OCI-LY1 (cell line): Measurements from ENCODE around the gene CACNA2D1.

Experiments
- H2AFZ ChIP-seq: fragments of 200-600 bp; sonication (generic), shearing (Covaris generic); 2 replicates; pipeline ENCODE4 v1.6.0; 2014; ENCODE audit warnings: antibody characterized with exemption, mild to moderate bottlenecking, low read length
- H3F3A ChIP-seq: fragments of 200-600 bp; sonication (generic), shearing (Covaris generic); 2 replicates; pipeline ENCODE4 v1.6.0; 2014; ENCODE audit warnings: mild to moderate bottlenecking, antibody characterized with exemption, low read length, moderate library complexity; ENCODE audit not compliant: insufficient read depth
- H3K27ac ChIP-seq: fragments of 200-600 bp; sonication (generic); 2 replicates; pipeline ENCODE4 v1.5.1; 2014; ENCODE audit warnings: low read length, mixed run types, mild to moderate bottlenecking, low read depth; ENCODE audit not compliant: poor library complexity, severe bottlenecking
- H3K27me3 ChIP-seq: fragments of 200-600 bp; sonication (generic); 2 replicates; pipeline ENCODE4 v1.6.0; 2014; ENCODE audit warnings: antibody characterized with exemption, mild to moderate bottlenecking, low read length, moderate library complexity; ENCODE audit not compliant: insufficient read depth
- H3K36me3 ChIP-seq: fragments of 200-600 bp; sonication (generic); 2 replicates; pipeline ENCODE4 v1.6.1; 2014; ENCODE audit warnings: mild to moderate bottlenecking, antibody characterized with exemption, low read length, moderate library complexity, mixed read lengths; ENCODE audit not compliant: insufficient read depth
- H3K4me1 ChIP-seq: fragments of 200-600 bp; sonication (generic); 2 replicates; pipeline ENCODE4 v1.5.1; 2014; ENCODE audit warnings: mild to moderate bottlenecking, low read length, moderate library complexity; ENCODE audit not compliant: insufficient read depth, severe bottlenecking
- H3K4me2 ChIP-seq: fragments of 200-600 bp; sonication (generic), shearing (Covaris generic); 2 replicates; pipeline ENCODE4 v1.6.1; 2014; ENCODE audit warnings: low read length
- H3K4me3 ChIP-seq: fragments of 200-600 bp; sonication (generic); 2 replicates; pipeline ENCODE4 v1.5.1; 2014; ENCODE audit warnings: low read length, low read depth, mild to moderate bottlenecking, mixed read lengths; ENCODE audit not compliant: poor library complexity, severe bottlenecking
- H3K79me2 ChIP-seq: fragments of 200-600 bp; shearing (Covaris generic); 2 replicates; pipeline ENCODE4 v1.6.1; 2016; ENCODE audit warnings: mixed run types, low read length, mixed read lengths; ENCODE audit not compliant: insufficient read depth
- H3K9ac ChIP-seq: fragments of 200-600 bp; sonication (generic), shearing (Covaris generic); 2 replicates; pipeline ENCODE4 v1.6.1; 2014; ENCODE audit warnings: mild to moderate bottlenecking, low read length, mixed read lengths
- H3K9me2 ChIP-seq: fragments of 200-600 bp; sonication (generic), shearing (Covaris generic); 2 replicates; pipeline ENCODE4 v1.6.1; 2014; ENCODE audit warnings: low read depth, mild to moderate bottlenecking, low read length, mixed read lengths
- H3K9me3 ChIP-seq: fragments of 200-600 bp; shearing (Covaris generic); 2 replicates; pipeline ENCODE4 v1.6.1; 2014; ENCODE audit warnings: low read length, mixed read lengths
- H4K20me1 ChIP-seq: fragments of 200-600 bp; sonication (generic), shearing (Covaris generic); 2 replicates; pipeline ENCODE4 v1.6.0; 2016; ENCODE audit warnings: mild to moderate bottlenecking, low read length; ENCODE audit not compliant: insufficient read depth
- EZH2 ChIP-seq: fragments of 200-600 bp; sonication (generic), shearing (Covaris generic); IDR thresholded peaks from 2 replicates; pipeline ENCODE4 v1.8.0; 2017; ENCODE audit warnings: borderline replicate concordance, mixed run types, mild to moderate bottlenecking, antibody characterized with exemption, low read length, moderate library complexity, mixed read lengths
- TF ChIP-seq, protein P1 (sequence below): fragments of 200-600 bp; sonication (generic), shearing (Covaris generic); IDR thresholded peaks from 2 replicates; pipeline ENCODE4 v1.5.1; 2017; ENCODE audit warnings: mild to moderate bottlenecking, antibody characterized with exemption, low read length, moderate library complexity, mixed read lengths

Gene CACNA2D1

DNA sequence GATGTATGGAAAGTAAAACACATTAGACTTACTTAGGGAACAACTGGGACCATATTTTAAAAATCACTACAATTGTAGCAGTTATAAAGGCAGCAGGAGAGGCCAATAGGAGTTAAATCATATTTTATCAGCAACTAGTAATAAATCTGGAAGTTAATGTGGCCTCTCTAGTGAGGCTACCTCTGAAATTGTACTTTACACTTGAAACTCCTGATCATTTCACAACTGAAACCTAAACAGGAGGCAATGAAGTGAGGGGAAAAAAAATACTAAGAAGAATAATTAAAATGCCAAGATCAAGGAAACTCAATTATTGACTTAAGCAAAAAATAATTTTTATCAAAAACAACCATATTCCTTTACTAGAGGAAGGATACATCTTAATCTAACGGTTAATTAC, 408.1 kb downstream of the CACNA2D1 start:
- Histone ChIP-seq H3K36me3 (no peaks in the 10 kb centered on the region), H3K79me2 (no peaks in the 10 kb centered on the region), H3K9ac (no peak overlapping the region), H4K20me1 (no peaks in the 10 kb centered on the region), H3F3A (no peaks in the 10 kb centered on the region), H3K9me2 (no peaks in the 10 kb centered on the region), H3K4me3 (no peak overlapping the region), H3K4me2 (no peak overlapping the region), H3K27ac (no peak overlapping the region), H2AFZ (no peak overlapping the region), H3K9me3 (no peaks in the 10 kb centered on the region), H3K27me3 (no peaks in the 10 kb centered on the region), H3K4me1 (no peaks in the 10 kb centered on the region)
- no peak for TF ChIP-seq EZH2
- TF ChIP-seq, protein P1, sequence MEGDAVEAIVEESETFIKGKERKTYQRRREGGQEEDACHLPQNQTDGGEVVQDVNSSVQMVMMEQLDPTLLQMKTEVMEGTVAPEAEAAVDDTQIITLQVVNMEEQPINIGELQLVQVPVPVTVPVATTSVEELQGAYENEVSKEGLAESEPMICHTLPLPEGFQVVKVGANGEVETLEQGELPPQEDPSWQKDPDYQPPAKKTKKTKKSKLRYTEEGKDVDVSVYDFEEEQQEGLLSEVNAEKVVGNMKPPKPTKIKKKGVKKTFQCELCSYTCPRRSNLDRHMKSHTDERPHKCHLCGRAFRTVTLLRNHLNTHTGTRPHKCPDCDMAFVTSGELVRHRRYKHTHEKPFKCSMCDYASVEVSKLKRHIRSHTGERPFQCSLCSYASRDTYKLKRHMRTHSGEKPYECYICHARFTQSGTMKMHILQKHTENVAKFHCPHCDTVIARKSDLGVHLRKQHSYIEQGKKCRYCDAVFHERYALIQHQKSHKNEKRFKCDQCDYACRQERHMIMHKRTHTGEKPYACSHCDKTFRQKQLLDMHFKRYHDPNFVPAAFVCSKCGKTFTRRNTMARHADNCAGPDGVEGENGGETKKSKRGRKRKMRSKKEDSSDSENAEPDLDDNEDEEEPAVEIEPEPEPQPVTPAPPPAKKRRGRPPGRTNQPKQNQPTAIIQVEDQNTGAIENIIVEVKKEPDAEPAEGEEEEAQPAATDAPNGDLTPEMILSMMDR = no peak

DNA sequence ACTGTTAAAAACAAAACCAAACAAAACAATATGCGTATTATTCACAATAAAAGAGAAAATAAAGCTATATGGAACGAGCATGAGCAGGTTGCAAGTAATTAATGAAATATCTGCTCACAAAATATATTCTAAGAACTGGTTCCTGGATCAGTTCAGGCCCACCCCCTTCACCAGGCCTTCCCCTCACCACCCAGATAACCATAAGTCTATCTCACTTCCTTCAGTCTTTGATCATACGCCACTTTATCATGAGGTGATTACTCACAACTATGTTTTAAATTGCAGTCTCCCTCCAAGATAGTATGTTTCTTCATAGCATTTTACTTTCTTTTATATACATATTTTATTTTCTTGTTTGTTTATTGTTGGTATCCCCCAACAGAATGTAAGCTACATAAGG, 410.7 kb downstream of the CACNA2D1 start:
- Histone ChIP-seq H4K20me1 (no peaks in the 10 kb centered on the region), H3K27me3 (no peaks in the 10 kb centered on the region), H3K36me3 (no peaks in the 10 kb centered on the region), H3K4me1 (no peaks in the 10 kb centered on the region), H3K79me2 (no peaks in the 10 kb centered on the region), H3K4me3 (no peak overlapping the region), H2AFZ (no peak overlapping the region), H3K9me3 (no peaks in the 10 kb centered on the region), H3K9ac (no peak overlapping the region), H3K9me2 (no peaks in the 10 kb centered on the region), H3F3A (no peaks in the 10 kb centered on the region), H3K4me2 (no peak overlapping the region), H3K27ac (no peak overlapping the region)
- TF ChIP-seq, protein P1 = no peak
- no peak for TF ChIP-seq EZH2

DNA sequence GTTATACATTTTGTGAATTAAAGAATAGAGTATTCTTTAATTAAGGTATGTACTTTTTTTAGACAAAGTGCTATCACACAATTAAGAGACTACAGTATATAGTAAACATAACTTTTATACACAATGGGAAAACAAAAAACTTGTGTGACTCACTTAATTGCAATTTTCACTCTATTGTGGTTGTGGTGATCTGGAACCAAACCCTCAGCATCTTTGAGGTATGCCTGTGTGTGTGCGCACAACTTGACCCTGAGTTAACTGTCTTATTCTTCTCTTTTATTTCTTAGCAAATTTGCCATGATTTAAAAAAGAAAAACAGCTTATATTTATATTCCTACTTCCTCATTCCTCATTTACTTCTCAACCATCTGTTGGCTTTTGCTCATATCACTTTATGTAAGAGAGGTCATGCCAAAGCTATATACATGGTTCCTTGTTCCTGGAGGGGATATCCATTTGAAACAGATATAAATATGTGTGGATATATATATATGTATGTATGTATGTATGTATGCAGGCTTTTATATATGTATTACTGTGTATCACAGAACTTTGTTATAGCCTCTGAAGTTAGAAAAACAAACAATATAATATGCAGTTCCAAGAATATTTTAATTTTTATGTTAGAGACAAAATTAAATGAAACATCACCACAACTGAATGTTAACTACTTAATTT, 414.2 kb downstream of the CACNA2D1 start:
- Histone ChIP-seq H3F3A (no peaks in the 10 kb centered on the region), H4K20me1 (no peaks in the 10 kb centered on the region), H3K27me3 (no peaks in the 10 kb centered on the region), H3K27ac (no peak overlapping the region), H3K9ac (no peak overlapping the region), H3K36me3 (no peaks in the 10 kb centered on the region), H3K4me1 (no peaks in the 10 kb centered on the region), H3K79me2 (no peaks in the 10 kb centered on the region), H3K9me3 (no peaks in the 10 kb centered on the region), H3K4me2 (no peak overlapping the region), H3K9me2 (no peaks in the 10 kb centered on the region), H2AFZ (no peak overlapping the region), H3K4me3 (no peak overlapping the region)
- no peak for TF ChIP-seq EZH2
- TF ChIP-seq, protein P1 = no peak
